Panc1 (cell line): ENCODE measurements around the gene TMEM63B.

Experiments used
- POLR2AphosphoS5 ChIP-seq: IDR thresholded peaks from 2 replicates; pipeline ENCODE4 v1.6.1; 2012; ENCODE audit warnings: mild to moderate bottlenecking, low read depth, low read length, moderate library complexity
- REST ChIP-seq, 2 experiments: IDR thresholded peaks; 2 replicates each; pipeline ENCODE4 v1.6.1; 2011 to 2012; ENCODE audit warnings: low read depth in 2 of 2, control low read depth in 1 of 2, low read length in 1 of 2, mild to moderate bottlenecking in 1 of 2, moderate library complexity in 1 of 2; ENCODE audit not compliant: insufficient read depth in 1 of 2
- TF ChIP-seq, protein P1 (sequence below): fragments of 450-650 bp; IDR thresholded peaks from 2 replicates; pipeline ENCODE4 v1.5.1; 2017; ENCODE audit warnings: mild to moderate bottlenecking

DNA sequence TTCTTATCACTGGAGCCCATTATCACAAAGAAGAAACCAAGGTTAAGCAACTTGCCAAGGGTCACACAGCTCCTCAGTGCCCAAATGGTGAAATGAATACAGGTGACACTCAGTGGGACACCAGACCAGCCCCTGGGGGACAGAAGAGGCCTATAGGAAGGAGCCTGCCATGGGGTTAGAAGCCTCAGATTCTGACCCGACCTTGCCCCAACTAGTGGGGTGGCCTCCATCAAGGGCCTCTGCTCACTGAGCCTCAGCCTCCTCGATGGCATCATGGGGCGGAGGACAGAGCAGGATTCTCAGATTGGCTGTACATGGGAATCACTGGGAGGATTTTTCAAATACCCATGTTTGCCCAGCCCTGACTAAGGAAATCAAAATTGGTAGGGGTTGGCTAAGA, 47.7 kb upstream of the TMEM63B start:
- TF ChIP-seq, protein P1, sequence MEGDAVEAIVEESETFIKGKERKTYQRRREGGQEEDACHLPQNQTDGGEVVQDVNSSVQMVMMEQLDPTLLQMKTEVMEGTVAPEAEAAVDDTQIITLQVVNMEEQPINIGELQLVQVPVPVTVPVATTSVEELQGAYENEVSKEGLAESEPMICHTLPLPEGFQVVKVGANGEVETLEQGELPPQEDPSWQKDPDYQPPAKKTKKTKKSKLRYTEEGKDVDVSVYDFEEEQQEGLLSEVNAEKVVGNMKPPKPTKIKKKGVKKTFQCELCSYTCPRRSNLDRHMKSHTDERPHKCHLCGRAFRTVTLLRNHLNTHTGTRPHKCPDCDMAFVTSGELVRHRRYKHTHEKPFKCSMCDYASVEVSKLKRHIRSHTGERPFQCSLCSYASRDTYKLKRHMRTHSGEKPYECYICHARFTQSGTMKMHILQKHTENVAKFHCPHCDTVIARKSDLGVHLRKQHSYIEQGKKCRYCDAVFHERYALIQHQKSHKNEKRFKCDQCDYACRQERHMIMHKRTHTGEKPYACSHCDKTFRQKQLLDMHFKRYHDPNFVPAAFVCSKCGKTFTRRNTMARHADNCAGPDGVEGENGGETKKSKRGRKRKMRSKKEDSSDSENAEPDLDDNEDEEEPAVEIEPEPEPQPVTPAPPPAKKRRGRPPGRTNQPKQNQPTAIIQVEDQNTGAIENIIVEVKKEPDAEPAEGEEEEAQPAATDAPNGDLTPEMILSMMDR = no peak
- TF ChIP-seq REST (IDR thresholded peaks at IDR 0.05; ENCODE audit: insufficient read depth in 1 of 2, low read depth in 2 of 2, low read length in 1 of 2) = no peak
- TF ChIP-seq POLR2AphosphoS5 = no peak
